CD4-positive, CD25-positive, alpha-beta regulatory T cell (primary cell): ENCODE measurements around the gene MUS81. TPM values are rescaled to one million over a fixed set of nuclear protein-coding genes. Genes with fewer than 3 reads are reported as not detected.

Source experiments
- ATAC-seq, 2 donors: fragments of 150-1000 bp; cut with Tn5 transposase; one replicate each; pipeline ENCODE4 v1.10.0; 2021; ENCODE audit warnings: low read depth in 2 of 2, moderate number of reproducible peaks in 2 of 2, moderate library complexity in 1 of 2
- DNase-seq, 3 donors: peaks; one replicate each; pipeline versions ENCODE4 v3.0.0 to v3.0.0-alpha.2; 2012 to 2022; ENCODE audit warnings: mixed read lengths in 1 of 3
- H3K27ac ChIP-seq: one replicate; pipeline ENCODE4 v1.7.0; 2013; ENCODE audit warnings: mild to moderate bottlenecking, low read length; ENCODE audit not compliant: insufficient read depth, poor library complexity, severe bottlenecking
- H3K27me3 ChIP-seq: one replicate; pipeline ENCODE4 v1.7.0; 2013; ENCODE audit warnings: low read length; ENCODE audit not compliant: control insufficient read depth, insufficient read depth
- H3K36me3 ChIP-seq: one replicate; pipeline ENCODE4 v1.7.0; 2013; ENCODE audit warnings: mild to moderate bottlenecking, low read length, moderate library complexity; ENCODE audit not compliant: control insufficient read depth, insufficient read depth
- H3K4me1 ChIP-seq: 2 replicates; pipeline ENCODE4 v1.7.0; 2013; ENCODE audit warnings: mild to moderate bottlenecking, low read length; ENCODE audit not compliant: insufficient read depth, control insufficient read depth, poor library complexity, severe bottlenecking
- H3K4me3 ChIP-seq: one replicate; pipeline ENCODE4 v1.7.0; 2013; ENCODE audit warnings: low read depth, mild to moderate bottlenecking, low read length, moderate library complexity
- H3K9me3 ChIP-seq, 2 experiments: 1 replicate in 1 of 2; 2 replicates in 1 of 2; pipeline ENCODE4 v1.7.0; 2013; ENCODE audit warnings: low read length in 2 of 2, mild to moderate bottlenecking in 1 of 2, moderate library complexity in 1 of 2; ENCODE audit not compliant: control insufficient read depth in 2 of 2
- H3K27ac Mint-ChIP-seq, 3 donors: one replicate each; pipeline ENCODE4 v1.8.0; 2020 to 2022; ENCODE audit warnings: mild to moderate bottlenecking in 3 of 3, mixed read lengths in 3 of 3, moderate library complexity in 2 of 3
- H3K27me3 Mint-ChIP-seq: one replicate; pipeline ENCODE4 v1.8.0; 2022; ENCODE audit warnings: mild to moderate bottlenecking, mixed read lengths
- H3K36me3 Mint-ChIP-seq: one replicate; pipeline ENCODE4 v1.8.0; 2020; ENCODE audit warnings: mixed read lengths
- H3K4me1 Mint-ChIP-seq, 4 donors: one replicate each; pipeline ENCODE4 v1.8.0; 2020 to 2022; ENCODE audit warnings: mixed read lengths in 4 of 4, mild to moderate bottlenecking in 1 of 4
- H3K4me3 Mint-ChIP-seq, 4 donors: one replicate each; pipeline ENCODE4 v1.8.0; 2020 to 2022; ENCODE audit warnings: mild to moderate bottlenecking in 4 of 4, mixed read lengths in 4 of 4, moderate library complexity in 3 of 4
- H3K9me3 Mint-ChIP-seq, 7 donors: one replicate each; pipeline ENCODE4 v1.8.0; 2020 to 2022; ENCODE audit warnings: mixed read lengths in 7 of 7, mild to moderate bottlenecking in 3 of 7, moderate library complexity in 2 of 7
- polyA plus RNA-seq, 4 donors: library from polyadenylated mRNA; unstranded; fragments of 300-500 nt; fragmentation: Illumina TruSeq; gene quantifications; one replicate each; pipeline ENCODE4 v1.2.3, GENCODE V29; 2021
- total RNA-seq: library from RNA; stranded (reverse); gene quantifications from one replicate; pipeline ENCODE4 v1.2.3, GENCODE V29; 2022

The MUS81 gene, protein sequence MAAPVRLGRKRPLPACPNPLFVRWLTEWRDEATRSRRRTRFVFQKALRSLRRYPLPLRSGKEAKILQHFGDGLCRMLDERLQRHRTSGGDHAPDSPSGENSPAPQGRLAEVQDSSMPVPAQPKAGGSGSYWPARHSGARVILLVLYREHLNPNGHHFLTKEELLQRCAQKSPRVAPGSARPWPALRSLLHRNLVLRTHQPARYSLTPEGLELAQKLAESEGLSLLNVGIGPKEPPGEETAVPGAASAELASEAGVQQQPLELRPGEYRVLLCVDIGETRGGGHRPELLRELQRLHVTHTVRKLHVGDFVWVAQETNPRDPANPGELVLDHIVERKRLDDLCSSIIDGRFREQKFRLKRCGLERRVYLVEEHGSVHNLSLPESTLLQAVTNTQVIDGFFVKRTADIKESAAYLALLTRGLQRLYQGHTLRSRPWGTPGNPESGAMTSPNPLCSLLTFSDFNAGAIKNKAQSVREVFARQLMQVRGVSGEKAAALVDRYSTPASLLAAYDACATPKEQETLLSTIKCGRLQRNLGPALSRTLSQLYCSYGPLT
- total RNA-seq (51.1 TPM), polyA plus RNA-seq (10 to 100 TPM; 22.7 to 24.6 (median 23.6) TPM)

DNA sequence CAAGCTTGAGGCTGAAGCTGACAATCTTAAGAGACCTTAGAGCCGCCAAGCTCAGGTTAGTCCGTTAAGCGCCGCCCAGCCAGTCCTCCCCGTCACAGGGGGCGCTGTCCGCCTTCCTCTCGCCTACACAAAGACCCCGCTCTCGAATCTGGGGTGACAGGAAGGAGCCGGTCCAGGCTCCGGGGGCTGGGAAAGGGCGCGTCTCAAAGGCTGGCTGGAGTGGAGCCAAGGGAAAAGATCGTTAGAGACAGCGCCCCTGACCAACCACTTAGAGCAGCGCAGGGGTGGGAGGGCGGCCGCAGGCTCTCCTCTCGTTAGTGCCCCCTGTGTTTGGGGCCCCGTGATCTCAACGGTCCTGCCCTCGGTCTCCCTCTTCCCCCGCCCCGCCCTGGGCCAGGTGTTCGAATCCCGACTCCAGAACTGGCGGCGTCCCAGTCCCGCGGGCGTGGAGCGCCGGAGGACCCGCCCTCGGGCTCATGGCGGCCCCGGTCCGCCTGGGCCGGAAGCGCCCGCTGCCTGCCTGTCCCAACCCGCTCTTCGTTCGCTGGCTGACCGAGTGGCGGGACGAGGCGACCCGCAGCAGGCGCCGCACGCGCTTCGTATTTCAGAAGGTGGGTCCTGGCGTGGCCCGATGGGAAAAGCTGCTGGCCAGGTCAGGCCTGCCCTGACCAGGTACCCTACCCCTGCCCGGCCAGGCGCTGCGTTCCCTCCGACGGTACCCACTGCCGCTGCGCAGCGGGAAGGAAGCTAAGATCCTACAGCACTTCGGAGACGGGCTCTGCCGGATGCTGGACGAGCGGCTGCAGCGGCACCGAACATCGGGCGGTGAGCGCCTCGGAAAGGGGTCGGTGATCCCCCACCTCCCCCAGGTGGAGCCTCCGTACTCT is at the start of gene MUS81:
MUS81 (plus strand) TSS at position 156 of the 887 bp plus-strand sequence; CDS start at position 477, 321 bp downstream.
- peak within 1 kb of the TSS; percentile 94 to 99 (median 96) for H3K4me3 Mint-ChIP-seq
- Histone ChIP-seq H3K27me3 (no peaks in the 10 kb centered on the region), H3K36me3 (peaks cover 42% of the 10 kb centered on the region), H3K4me3 (peak within 1 kb of the TSS; percentile 95), H3K9me3 (no peaks in the 10 kb centered on the region), H3K27ac (peak within 1 kb of the TSS; percentile 95), H3K4me1 (peaks cover 55% of the 10 kb centered on the region)
- H3K27ac Mint-ChIP-seq, result peak within 1 kb of the TSS; percentile 96 to 99 (median 98)
- peaks cover 19% of the 10 kb centered on the region for H3K36me3 Mint-ChIP-seq
- H3K27me3 Mint-ChIP-seq, result peaks cover 7% of the 10 kb centered on the region
- no peaks in the 10 kb centered on the region for H3K9me3 Mint-ChIP-seq
- ATAC-seq, result peak; percentile 46 to 47
- peak; percentile 90 to 98 (median 94) for DNase-seq
- H3K4me1 Mint-ChIP-seq, result peaks cover 3 to 45% (median 34%) of the 10 kb centered on the region in 4 donors

DNA sequence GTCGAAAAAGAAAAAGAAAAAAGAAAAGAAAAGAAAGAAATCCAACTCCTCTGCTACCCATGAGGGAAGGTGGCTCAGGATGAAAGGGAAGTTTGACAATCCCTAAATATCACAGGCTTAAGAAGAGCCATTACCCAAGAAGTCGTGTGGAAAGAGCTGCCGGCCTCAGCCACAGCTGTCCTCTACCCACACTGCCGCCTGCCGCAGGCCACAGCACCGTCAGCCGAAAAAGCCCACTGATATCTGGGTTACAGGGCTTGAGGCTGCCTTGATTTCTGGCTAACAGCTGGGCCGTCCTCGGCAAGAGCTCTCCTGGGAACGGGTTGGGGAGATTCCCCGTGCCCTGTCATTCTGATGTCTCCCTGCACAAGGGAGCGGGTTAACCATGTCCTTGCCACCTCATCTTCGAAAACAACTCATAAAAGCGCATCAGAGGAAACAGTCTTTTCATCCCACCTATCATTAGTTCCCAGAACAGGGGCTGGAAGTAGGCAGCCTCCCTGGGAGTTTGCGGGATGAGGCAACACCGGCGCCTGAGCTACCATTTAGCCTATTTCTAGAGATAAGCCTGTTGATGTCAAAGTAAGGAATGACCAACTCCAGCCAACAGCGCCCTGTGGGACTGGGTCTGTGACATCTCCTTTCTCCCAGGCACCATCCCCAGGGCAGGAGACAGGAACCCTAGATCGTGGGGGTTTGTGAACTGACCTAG is 48.3 kb upstream of the MUS81 start:
- Mint-ChIP-seq H3K9me3 (no peaks in the 10 kb centered on the region), H3K27me3 (peaks cover 21% of the 10 kb centered on the region), H3K4me1 (peaks cover 0 to 15% (median 2%) of the 10 kb centered on the region in 4 donors), H3K27ac (no peak overlapping the region), H3K4me3 (no peak overlapping the region), H3K36me3 (no peaks in the 10 kb centered on the region)
- Histone ChIP-seq H3K4me3 (no peak overlapping the region), H3K9me3 (no peaks in the 10 kb centered on the region), H3K27ac (no peak overlapping the region), H3K4me1 (peaks cover 1% of the 10 kb centered on the region), H3K27me3 (no peaks in the 10 kb centered on the region), H3K36me3 (no peaks in the 10 kb centered on the region)
- ATAC-seq (no peak), DNase-seq (no peak)

DNA sequence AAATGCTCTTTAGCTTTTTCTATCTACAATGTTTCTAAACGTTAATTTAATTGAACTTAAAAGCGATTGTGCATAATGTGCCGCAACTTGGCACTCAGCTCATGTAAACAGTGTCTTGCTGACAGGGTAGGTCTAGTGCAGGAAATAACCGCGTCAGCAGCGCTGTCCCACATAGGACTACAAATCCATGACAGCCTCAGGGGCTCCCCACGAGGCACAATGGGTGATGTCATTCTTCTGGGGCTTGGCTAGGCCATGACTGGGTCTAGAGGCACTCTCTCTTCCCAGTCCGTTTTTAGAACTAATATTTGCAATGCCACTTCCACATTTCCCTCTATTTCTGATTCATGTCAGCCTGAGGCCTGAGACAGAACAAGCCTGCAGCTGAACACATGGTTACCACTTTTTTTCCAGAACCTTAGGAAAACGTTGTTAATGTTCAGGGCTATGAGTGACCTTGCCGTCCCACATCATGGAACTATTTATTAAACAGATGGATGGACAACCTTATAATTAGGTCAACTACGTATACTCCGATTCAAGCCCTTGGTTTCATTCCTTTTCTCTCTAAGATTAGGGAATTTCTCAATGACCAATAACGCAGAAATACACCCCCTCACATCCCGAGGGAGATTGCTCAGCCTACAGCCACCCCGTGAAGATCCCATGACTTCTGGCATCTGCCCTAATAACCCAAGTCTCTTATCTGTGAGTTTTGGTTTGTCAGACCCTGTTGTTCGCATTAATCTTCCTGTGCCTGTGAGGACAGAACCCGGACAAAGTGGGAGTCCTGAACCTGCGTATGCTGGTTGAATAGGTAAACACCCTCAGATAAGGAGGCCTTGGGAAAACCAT is 45.9 kb upstream of the MUS81 start:
- no peak overlapping the region for H3K4me3 Mint-ChIP-seq
- H3K4me1 ChIP-seq, result peaks cover 11% of the 10 kb centered on the region

DNA sequence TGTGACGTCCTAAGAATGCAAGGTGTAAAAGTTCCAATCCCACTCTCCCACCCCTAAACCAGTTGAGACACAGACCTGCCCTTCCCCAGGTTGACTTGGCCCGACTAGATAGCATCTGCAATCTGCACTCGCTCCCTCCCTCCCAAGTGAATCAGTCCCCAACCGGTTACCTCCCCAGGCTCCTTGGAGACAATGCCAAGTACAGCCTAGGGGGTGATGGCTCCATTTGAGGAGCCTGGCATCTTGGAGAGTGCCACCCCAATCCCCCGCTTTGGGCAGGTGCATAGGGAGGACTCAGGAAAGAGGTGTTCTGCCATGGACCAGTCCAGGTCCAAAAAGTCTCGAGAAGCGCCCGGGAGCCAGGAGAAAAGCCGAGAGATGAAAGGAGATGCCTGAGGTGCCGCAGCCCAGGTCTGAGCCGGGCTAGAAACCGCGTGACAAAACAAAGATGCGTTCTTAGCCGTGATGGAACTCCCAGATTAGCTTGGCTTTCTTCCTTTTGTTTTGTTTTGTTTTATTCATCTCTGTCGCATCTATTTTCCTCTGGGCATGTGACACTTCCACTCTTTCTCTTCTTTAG is 45.2 kb upstream of the MUS81 start:
- Mint-ChIP-seq H3K9me3 (no peaks in the 10 kb centered on the region), H3K36me3 (no peaks in the 10 kb centered on the region), H3K27me3 (peaks cover 13% of the 10 kb centered on the region), H3K27ac (no peak overlapping the region), H3K4me1 (peaks cover 0 to 27% (median 4%) of the 10 kb centered on the region in 4 donors), H3K4me3 (no peak overlapping the region)
- Histone ChIP-seq H3K36me3 (no peaks in the 10 kb centered on the region), H3K4me1 (peaks cover 11% of the 10 kb centered on the region), H3K27me3 (no peaks in the 10 kb centered on the region), H3K4me3 (no peak overlapping the region), H3K9me3 (no peaks in the 10 kb centered on the region), H3K27ac (no peak overlapping the region)
- DNase-seq, result no peak
- ATAC-seq, result no peak

More for the DNA sequence above, 45.9 kb upstream of the MUS81 start:
- no peak for ATAC-seq
- no peaks in the 10 kb centered on the region for H3K9me3 ChIP-seq
- no peak overlapping the region for H3K27ac Mint-ChIP-seq
- no peak overlapping the region for H3K27ac ChIP-seq
- H3K4me1 Mint-ChIP-seq, result peaks cover 0 to 27% (median 4%) of the 10 kb centered on the region in 4 donors
- DNase-seq, result no peak
- H3K9me3 Mint-ChIP-seq, result no peaks in the 10 kb centered on the region
- H3K36me3 ChIP-seq, result no peaks in the 10 kb centered on the region
- no peaks in the 10 kb centered on the region for H3K36me3 Mint-ChIP-seq
- H3K27me3 Mint-ChIP-seq, result peaks cover 17% of the 10 kb centered on the region
- H3K4me3 ChIP-seq, result no peak overlapping the region
- H3K27me3 ChIP-seq, result no peaks in the 10 kb centered on the region

DNA sequence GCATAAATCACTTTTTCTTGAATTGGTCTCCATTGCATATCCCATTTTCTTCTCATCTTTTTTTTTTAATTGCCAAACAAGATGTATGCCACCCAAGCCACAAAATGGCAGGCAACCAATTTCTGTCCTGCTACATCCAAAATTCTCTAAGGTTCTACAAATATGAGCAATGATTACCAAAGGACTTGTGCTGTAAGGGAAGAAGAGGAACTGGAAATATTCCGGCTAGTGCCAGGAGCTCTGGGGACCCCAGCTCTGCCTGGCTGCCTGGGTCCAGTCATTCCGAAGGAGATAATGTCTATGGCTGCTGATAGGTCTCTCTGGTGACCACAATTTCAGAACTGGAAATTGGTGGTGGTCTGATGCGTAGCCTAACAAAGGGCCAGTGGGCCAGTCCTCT is 43.5 kb upstream of the MUS81 start:
- no peak overlapping the region for H3K27ac Mint-ChIP-seq
- DNase-seq, result no peak
- peak overlapping the region in 2 of 4 donors; percentile 80 to 81 for H3K4me3 Mint-ChIP-seq

DNA sequence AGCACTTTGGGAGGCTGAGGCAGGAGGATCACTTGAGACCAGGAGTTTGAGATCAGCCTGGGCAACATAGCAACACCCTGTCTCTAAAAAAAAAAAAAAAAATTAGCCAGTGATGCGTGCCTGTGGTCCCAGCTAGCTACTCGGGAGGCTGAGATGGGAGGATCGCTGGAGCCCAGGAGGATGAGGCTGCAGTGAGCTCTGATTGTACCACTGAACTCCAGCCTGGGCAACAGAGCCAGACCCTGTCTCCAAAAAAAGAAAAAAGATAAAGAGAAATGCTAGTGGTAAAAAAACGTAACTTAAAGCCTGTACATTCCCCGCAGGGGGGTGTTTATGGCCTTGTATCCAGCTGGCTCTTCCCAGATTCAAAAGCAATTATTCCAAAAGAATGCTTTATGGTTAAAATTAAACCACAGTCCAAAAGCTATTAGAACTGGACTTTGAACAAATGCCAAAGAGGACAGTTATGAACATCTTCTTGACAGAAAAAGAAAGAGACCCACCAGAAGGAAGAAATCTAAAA is 42.9 kb upstream of the MUS81 start:
- H3K4me1 Mint-ChIP-seq, result peaks cover 0 to 22% (median 4%) of the 10 kb centered on the region in 4 donors
- Histone ChIP-seq H3K4me1 (peaks cover 11% of the 10 kb centered on the region), H3K9me3 (no peaks in the 10 kb centered on the region), H3K36me3 (no peaks in the 10 kb centered on the region), H3K27ac (peak overlapping the region; percentile 67), H3K4me3 (peak overlapping the region; percentile 79), H3K27me3 (no peaks in the 10 kb centered on the region)
- H3K9me3 Mint-ChIP-seq, result no peaks in the 10 kb centered on the region
- peak overlapping the region; percentile 80 to 94 (median 82) for H3K4me3 Mint-ChIP-seq
- no peaks in the 10 kb centered on the region for H3K36me3 Mint-ChIP-seq
- H3K27me3 Mint-ChIP-seq, result peaks cover 14% of the 10 kb centered on the region
- H3K27ac Mint-ChIP-seq, result peak overlapping the region; percentile 52 to 73 (median 52)
- DNase-seq (no peak), ATAC-seq (no peak)

More for the DNA sequence above, 43.5 kb upstream of the MUS81 start:
- Histone ChIP-seq H3K4me1 (peaks cover 11% of the 10 kb centered on the region), H3K4me3 (no peak overlapping the region), H3K27me3 (no peaks in the 10 kb centered on the region), H3K27ac (no peak overlapping the region), H3K36me3 (no peaks in the 10 kb centered on the region), H3K9me3 (no peaks in the 10 kb centered on the region)
- no peaks in the 10 kb centered on the region for H3K36me3 Mint-ChIP-seq
- ATAC-seq, result no peak
- peaks cover 0 to 22% (median 4%) of the 10 kb centered on the region in 4 donors for H3K4me1 Mint-ChIP-seq
- H3K9me3 Mint-ChIP-seq, result no peaks in the 10 kb centered on the region
- peaks cover 14% of the 10 kb centered on the region for H3K27me3 Mint-ChIP-seq
